ENCODE data around the gene PNPLA2. TPM values are rescaled to one million over a fixed set of nuclear protein-coding genes. Genes with fewer than 3 reads are reported as not detected.
A peak's percentile ranks its signal among the peaks of the same experiment; 100 is the strongest.

The PNPLA2 gene
- total RNA-seq, 1 experiment from 2014 or later = 66.5 TPM

DNA sequence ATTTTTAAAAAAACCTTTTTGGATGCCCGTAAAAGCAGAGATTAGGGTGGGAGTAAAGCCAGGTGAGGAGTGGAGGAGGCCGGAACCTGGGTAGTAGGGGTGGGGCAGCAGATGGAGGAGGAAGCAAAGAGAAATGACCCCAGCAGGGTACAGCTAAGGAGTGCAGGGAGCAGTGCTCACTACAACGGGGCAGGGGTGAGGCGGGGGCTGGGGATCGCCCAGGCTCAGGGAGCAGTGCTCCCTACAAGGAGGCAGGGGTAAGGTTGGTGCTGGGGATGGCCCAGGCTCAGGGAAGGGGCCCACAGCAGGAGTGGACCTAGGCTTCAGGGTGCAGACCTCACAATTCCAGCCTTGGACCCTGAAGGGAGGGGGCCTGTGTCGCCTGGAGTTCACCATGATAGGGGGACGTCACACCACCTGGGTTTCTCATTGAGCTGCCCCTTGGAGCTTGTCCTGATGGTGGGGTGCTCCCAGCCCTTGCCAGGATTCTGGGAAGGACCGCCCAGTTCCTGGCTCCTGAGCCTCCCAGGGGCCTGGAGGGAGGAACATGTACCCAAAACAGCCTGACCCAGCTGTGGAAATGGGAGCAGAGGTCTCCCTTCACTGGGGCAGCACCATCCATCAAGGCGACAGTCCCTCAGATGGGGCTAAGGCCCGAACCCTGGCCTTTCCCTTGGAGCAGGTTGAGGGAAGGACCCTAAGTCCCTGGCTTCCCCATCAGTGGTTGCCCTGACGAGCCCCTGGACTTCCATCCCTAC, 2.9 kb upstream of the PNPLA2 start (continued):
- TF ChIP-seq, protein P1, sequence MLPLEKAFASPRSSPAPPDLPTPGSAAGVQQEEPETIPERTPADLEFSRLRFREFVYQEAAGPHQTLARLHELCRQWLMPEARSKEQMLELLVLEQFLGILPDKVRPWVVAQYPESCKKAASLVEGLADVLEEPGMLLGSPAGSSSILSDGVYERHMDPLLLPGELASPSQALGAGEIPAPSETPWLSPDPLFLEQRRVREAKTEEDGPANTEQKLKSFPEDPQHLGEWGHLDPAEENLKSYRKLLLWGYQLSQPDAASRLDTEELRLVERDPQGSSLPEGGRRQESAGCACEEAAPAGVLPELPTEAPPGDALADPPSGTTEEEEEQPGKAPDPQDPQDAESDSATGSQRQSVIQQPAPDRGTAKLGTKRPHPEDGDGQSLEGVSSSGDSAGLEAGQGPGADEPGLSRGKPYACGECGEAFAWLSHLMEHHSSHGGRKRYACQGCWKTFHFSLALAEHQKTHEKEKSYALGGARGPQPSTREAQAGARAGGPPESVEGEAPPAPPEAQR (CRISPR knock-in tag; IDR thresholded peaks at IDR 0.05) = no peak
- no peak for TF ChIP-seq SOX15 (CRISPR knock-in tag; IDR thresholded peaks at IDR 0.05)
- TF ChIP-seq, protein P2, sequence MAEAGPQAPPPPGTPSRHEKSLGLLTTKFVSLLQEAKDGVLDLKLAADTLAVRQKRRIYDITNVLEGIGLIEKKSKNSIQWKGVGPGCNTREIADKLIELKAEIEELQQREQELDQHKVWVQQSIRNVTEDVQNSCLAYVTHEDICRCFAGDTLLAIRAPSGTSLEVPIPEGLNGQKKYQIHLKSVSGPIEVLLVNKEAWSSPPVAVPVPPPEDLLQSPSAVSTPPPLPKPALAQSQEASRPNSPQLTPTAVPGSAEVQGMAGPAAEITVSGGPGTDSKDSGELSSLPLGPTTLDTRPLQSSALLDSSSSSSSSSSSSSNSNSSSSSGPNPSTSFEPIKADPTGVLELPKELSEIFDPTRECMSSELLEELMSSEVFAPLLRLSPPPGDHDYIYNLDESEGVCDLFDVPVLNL (CRISPR knock-in tag; IDR thresholded peaks at IDR 0.05; ENCODE audit: borderline replicate concordance, low read depth) = no peak
- TF ChIP-seq HMGA2 (CRISPR knock-in tag; IDR thresholded peaks at IDR 0.05) = no peak
- TF ChIP-seq SMAD3 (CRISPR knock-in tag; IDR thresholded peaks at IDR 0.05; ENCODE audit: borderline replicate concordance) = no peak

DNA sequence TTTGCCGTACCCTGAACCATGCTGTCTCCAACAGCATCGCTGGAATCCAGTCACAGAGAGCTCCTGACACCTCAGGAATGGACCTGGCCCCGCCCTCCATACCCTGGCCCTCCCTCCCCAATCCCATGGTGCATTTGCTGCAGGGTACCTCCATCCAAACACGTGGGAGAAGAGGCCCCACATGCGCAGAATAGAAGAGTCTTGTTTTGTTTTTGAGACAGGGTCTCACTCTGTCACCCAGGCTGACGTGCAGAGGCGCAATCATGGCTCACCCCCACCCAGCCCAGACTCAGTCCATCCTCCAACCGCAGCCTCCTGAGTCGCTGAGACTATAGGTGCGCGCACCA, 2.3 kb upstream of the PNPLA2 start:
- ChIA-PET CTCF (interaction anchor here (1.0 to 1.6 kb wide), 4 partner anchors 13 to 33 kb away, joined by 3 to 8 read pairs (median 4); no protein-coding TSS in a partner anchor), POLR2A (interaction anchor here (1.0 kb wide), 1 partner anchor 27 kb away, joined by 4 read pairs; the partner anchor contains the start of genes POLR2L and TSPAN4)
- peak; percentile 9 for ATAC-seq
- Mint-ChIP-seq H3K4me3 (no peak overlapping the region), H3K36me3 (peaks cover 16% of the 10 kb centered on the region), H3K9me3 (no peaks in the 10 kb centered on the region), H3K27ac (no peak overlapping the region), H3K27me3 (ENCODE audit: low read depth) (no peaks in the 10 kb centered on the region), H3K4me1 (peaks cover 15% of the 10 kb centered on the region)
- TF ChIP-seq SMAD3 (CRISPR knock-in tag; IDR thresholded peaks at IDR 0.05; ENCODE audit: borderline replicate concordance) (no peak), NR2C2 (CRISPR knock-in tag; IDR thresholded peaks at IDR 0.05) (no peak), ZNF138 (CRISPR knock-in tag; conservative IDR thresholded peaks at IDR 0.05) (no peak), TP53 (CRISPR knock-in tag; IDR thresholded peaks at IDR 0.05) (no peak), JAZF1 (CRISPR knock-in tag; IDR thresholded peaks at IDR 0.05) (no peak)
- TF ChIP-seq, protein P2 (CRISPR knock-in tag; IDR thresholded peaks at IDR 0.05; ENCODE audit: borderline replicate concordance, low read depth) = no peak
- DNase-seq (ENCODE audit: low spot score) = no peak

DNA sequence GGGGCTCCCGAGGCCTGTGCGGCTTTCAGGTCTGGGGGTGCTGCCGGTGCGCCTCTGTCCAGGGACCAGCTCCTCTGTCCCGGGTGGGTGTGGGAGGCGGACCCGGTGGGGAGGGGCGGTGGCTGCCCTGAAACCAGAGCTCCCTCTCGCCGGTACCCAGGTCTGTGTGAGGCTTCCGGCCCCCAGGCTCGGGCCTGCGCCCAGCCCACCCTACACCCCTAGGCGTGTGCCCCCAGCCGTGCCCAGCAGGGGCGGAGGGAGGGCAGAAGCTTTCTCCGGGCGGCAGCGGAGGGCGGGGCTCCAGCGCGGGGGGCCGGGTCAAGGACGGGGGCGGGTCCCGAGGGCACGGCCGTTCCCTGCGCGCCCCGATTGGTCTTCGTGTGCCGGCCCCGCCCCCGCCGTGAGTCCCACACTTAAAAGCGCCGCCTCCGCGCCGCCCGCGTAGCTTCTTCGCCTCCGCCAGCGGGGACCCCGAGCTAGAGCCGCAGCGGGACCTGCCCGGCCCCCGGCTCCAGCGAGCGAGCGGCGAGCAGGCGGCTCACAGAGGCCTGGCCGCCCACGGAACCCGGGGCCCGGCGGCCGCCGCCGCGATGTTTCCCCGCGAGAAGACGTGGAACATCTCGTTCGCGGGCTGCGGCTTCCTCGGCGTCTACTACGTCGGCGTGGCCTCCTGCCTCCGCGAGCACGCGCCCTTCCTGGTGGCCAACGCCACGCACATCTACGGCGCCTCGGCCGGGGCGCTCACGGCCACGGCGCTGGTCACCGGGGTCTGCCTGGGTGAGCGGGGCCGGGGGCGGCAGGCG, 616 bp downstream of the PNPLA2 start:
- Mint-ChIP-seq H3K9me3 (no peaks in the 10 kb centered on the region), H3K4me3 (peak overlapping the region; percentile 72), H3K27me3 (ENCODE audit: low read depth) (no peaks in the 10 kb centered on the region), H3K27ac (no peak overlapping the region), H3K36me3 (no peaks in the 10 kb centered on the region), H3K4me1 (peaks cover 5% of the 10 kb centered on the region)
- ChIA-PET POLR2A (interaction anchor here (1.1 to 3.4 kb wide), 7 partner anchors 10 to 29 kb away, joined by 3 to 38 read pairs (median 6); partner anchors contain the start of genes CD151, CEND1, CRACR2B and RPLP2), CTCF (interaction anchor here (0.8 to 2.7 kb wide), 14 partner anchors 10 to 244 kb away, joined by 3 to 26 read pairs (median 4); partner anchors contain the start of genes AP2A2 and CRACR2B)
- DNase-seq (ENCODE audit: low spot score) (peak; percentile 93), ATAC-seq (peak; percentile 63)
- TF ChIP-seq, protein P3, sequence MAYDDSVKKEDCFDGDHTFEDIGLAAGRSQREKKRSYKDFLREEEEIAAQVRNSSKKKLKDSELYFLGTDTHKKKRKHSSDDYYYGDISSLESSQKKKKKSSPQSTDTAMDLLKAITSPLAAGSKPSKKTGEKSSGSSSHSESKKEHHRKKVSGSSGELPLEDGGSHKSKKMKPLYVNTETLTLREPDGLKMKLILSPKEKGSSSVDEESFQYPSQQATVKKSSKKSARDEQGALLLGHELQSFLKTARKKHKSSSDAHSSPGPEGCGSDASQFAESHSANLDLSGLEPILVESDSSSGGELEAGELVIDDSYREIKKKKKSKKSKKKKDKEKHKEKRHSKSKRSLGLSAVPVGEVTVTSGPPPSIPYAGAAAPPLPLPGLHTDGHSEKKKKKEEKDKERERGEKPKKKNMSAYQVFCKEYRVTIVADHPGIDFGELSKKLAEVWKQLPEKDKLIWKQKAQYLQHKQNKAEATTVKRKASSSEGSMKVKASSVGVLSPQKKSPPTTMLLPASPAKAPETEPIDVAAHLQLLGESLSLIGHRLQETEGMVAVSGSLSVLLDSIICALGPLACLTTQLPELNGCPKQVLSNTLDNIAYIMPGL (CRISPR knock-in tag; IDR thresholded peaks at IDR 0.05) = peak; percentile 61; the same call in 1 of the 2 replicates
- TF ChIP-seq FOXK1 (CRISPR knock-in tag; IDR thresholded peaks at IDR 0.05) (peak; percentile 37; the same call in 1 of the 2 replicates), TEAD1 (CRISPR knock-in tag; IDR thresholded peaks at IDR 0.05) (0 out of 2 replicates have a peak, but pooled peaks have one; percentile 24), NR1H2 (CRISPR knock-in tag; IDR thresholded peaks at IDR 0.05) (no peak), ZNF317 (CRISPR knock-in tag; IDR thresholded peaks at IDR 0.05; ENCODE audit: borderline replicate concordance, low read depth) (0 out of 2 replicates have a peak, but pooled peaks have one; percentile 53), CREM (CRISPR knock-in tag; IDR thresholded peaks at IDR 0.05) (0 out of 2 replicates have a peak, but pooled peaks have one; percentile 45), NFYB (CRISPR knock-in tag; conservative IDR thresholded peaks at IDR 0.05; ENCODE audit: low read depth) (peak; percentile 77), MXD4 (CRISPR knock-in tag; IDR thresholded peaks at IDR 0.05; ENCODE audit: borderline replicate concordance) (no peak), ZNF416 (CRISPR knock-in tag; IDR thresholded peaks at IDR 0.05) (0 out of 2 replicates have a peak, but pooled peaks have one; percentile 17), NFATC4 (CRISPR knock-in tag; IDR thresholded peaks at IDR 0.05) (0 out of 2 replicates have a peak, but pooled peaks have one; percentile 33), MYBL2 (CRISPR knock-in tag; IDR thresholded peaks at IDR 0.05) (0 out of 2 replicates have a peak, but pooled peaks have one; percentile 29)
- TF ChIP-seq, protein P4, sequence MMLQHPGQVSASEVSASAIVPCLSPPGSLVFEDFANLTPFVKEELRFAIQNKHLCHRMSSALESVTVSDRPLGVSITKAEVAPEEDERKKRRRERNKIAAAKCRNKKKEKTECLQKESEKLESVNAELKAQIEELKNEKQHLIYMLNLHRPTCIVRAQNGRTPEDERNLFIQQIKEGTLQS (CRISPR knock-in tag; conservative IDR thresholded peaks at IDR 0.05) = no peak
- TF ChIP-seq, protein P5, sequence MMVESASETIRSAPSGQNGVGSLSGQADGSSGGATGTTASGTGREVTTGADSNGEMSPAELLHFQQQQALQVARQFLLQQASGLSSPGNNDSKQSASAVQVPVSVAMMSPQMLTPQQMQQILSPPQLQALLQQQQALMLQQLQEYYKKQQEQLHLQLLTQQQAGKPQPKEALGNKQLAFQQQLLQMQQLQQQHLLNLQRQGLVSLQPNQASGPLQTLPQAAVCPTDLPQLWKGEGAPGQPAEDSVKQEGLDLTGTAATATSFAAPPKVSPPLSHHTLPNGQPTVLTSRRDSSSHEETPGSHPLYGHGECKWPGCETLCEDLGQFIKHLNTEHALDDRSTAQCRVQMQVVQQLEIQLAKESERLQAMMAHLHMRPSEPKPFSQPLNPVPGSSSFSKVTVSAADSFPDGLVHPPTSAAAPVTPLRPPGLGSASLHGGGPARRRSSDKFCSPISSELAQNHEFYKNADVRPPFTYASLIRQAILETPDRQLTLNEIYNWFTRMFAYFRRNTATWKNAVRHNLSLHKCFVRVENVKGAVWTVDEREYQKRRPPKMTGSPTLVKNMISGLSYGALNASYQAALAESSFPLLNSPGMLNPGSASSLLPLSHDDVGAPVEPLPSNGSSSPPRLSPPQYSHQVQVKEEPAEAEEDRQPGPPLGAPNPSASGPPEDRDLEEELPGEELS (CRISPR knock-in tag; IDR thresholded peaks at IDR 0.05) = 0 out of 2 replicates have a peak, but pooled peaks have one; percentile 57
